Mesothelial cell of epicardium (in vitro differentiated cells): Measurements from ENCODE around the gene PTPDC1. TPM values are rescaled to one million over a fixed set of nuclear protein-coding genes. Genes with fewer than 3 reads are reported as not detected.

ENCODE experiments used
- DNase-seq, 2 experiments: peaks; one replicate each; pipeline ENCODE4 v3.0.0; 2021; ENCODE audit warnings: low spot score in 2 of 2; ENCODE audit not compliant: unreplicated experiment in 2 of 2
- H3K27ac Mint-ChIP-seq: 2 replicates; pipeline ENCODE4 v1.8.0; 2021; ENCODE audit warnings: mixed read lengths
- H3K27me3 Mint-ChIP-seq: 2 replicates; pipeline ENCODE4 v1.8.0; 2021; ENCODE audit warnings: low read depth, mixed read lengths
- H3K36me3 Mint-ChIP-seq: 2 replicates; pipeline ENCODE4 v1.8.0; 2021; ENCODE audit warnings: mixed read lengths
- H3K4me1 Mint-ChIP-seq: 2 replicates; pipeline ENCODE4 v1.8.0; 2021; ENCODE audit warnings: mixed read lengths
- H3K4me3 Mint-ChIP-seq: 2 replicates; pipeline ENCODE4 v1.8.0; 2021; ENCODE audit warnings: mild to moderate bottlenecking, moderate library complexity, mixed read lengths
- H3K9me3 Mint-ChIP-seq: 2 replicates; pipeline ENCODE4 v1.8.0; 2021; ENCODE audit warnings: mixed read lengths
- CTCF ChIP-seq: fragments of 200-600 bp; sonication (generic); IDR thresholded peaks from one replicate; pipeline ENCODE4 v1.5.0; 2021; ENCODE audit warnings: antibody characterized with exemption; ENCODE audit not compliant: unreplicated experiment
- total RNA-seq: library from RNA; stranded (reverse); gene quantifications from 3 replicates; pipeline ENCODE4 v1.2.1, GENCODE V29; 2021

PTPDC1 gene
- total RNA-seq, 1 donor from 2014 or later: 13.7 TPM

GRCh38 chr9:94127806-94128205 is 43.5 kb downstream of the PTPDC1 start:
- no peak for TF ChIP-seq CTCF
- Mint-ChIP-seq H3K27me3 (no peaks in the 10 kb centered on the region), H3K36me3 (peaks cover 21% of the 10 kb centered on the region), H3K27ac (no peak overlapping the region), H3K9me3 (peaks cover 60% of the 10 kb centered on the region), H3K4me1 (no peaks in the 10 kb centered on the region), H3K4me3 (no peak overlapping the region)
- DNase-seq: no peak

- Mint-ChIP-seq H3K9me3 (peaks cover 54% of the 10 kb centered on the region), H3K4me1 (no peaks in the 10 kb centered on the region), H3K27ac (no peak overlapping the region), H3K27me3 (peaks cover 1% of the 10 kb centered on the region), H3K36me3 (peaks cover 18% of the 10 kb centered on the region), H3K4me3 (no peak overlapping the region)
- DNase-seq: no peak
- no peak for TF ChIP-seq CTCF
These were observed 44.3 kb downstream of the PTPDC1 start for GRCh38 chr9:94128580-94128979.

DNA sequence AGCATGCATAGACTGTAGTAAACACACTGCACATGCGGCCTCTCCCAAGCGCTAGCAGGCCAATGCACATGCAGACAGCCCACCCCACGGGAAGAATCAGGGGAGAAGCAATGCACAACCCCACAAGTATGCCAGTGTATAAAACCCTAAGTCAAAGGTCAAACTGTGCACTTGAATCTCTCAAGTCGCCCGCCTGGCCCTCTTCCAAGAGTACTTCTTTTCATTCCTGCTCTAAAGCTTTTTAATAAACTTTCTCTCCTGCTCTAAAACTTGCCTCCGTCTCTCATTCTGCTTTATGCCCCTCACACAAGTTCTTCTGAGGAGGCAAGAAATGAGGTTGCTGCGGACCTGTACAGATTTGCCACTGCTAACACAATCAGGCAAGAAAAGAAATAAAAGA is 50.4 kb downstream of the PTPDC1 start:
- peaks cover 13% of the 10 kb centered on the region for H3K9me3 Mint-ChIP-seq
- no peaks in the 10 kb centered on the region for H3K36me3 Mint-ChIP-seq
- H3K27me3 Mint-ChIP-seq: peaks cover 1% of the 10 kb centered on the region
- no peak overlapping the region for H3K27ac Mint-ChIP-seq
- peaks cover 9% of the 10 kb centered on the region for H3K4me1 Mint-ChIP-seq
- no peak overlapping the region for H3K4me3 Mint-ChIP-seq
- DNase-seq: no peak
- TF ChIP-seq CTCF: no peak

DNA sequence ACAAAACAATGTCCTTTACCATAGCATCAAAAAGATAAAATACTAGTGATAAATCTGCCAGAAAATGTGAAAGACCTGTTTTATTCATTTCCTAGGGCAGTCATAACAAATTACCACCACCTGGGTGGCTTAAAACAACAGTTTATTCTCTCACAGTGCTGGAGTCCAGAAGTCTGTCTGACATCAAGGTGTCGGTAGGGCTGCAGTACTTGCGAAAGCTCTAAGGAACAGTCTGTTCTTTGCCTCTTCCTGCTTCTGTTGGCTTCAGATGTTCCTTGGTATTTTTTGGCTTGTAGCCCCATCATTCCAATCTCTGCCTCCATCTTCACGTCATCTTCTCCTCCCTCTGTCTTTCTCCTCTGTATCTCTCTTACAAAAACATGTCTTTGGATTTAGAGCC is 51.0 kb downstream of the PTPDC1 start:
- H3K4me1 Mint-ChIP-seq: peaks cover 14% of the 10 kb centered on the region
- DNase-seq: no peak
- no peak overlapping the region for H3K4me3 Mint-ChIP-seq
- no peak overlapping the region for H3K27ac Mint-ChIP-seq
- peaks cover 1% of the 10 kb centered on the region for H3K27me3 Mint-ChIP-seq
- peaks cover 10% of the 10 kb centered on the region for H3K9me3 Mint-ChIP-seq
- no peaks in the 10 kb centered on the region for H3K36me3 Mint-ChIP-seq
- no peak for TF ChIP-seq CTCF

GRCh38 chr9:94139672-94140417 is 55.6 kb downstream of the PTPDC1 start:
- H3K4me3 Mint-ChIP-seq: peak overlapping the region; percentile 17
- peak overlapping the region; percentile 91 for H3K27ac Mint-ChIP-seq
- H3K27me3 Mint-ChIP-seq: no peaks in the 10 kb centered on the region
- no peaks in the 10 kb centered on the region for H3K9me3 Mint-ChIP-seq
- no peaks in the 10 kb centered on the region for H3K36me3 Mint-ChIP-seq
- peaks cover 32% of the 10 kb centered on the region for H3K4me1 Mint-ChIP-seq
- DNase-seq: peak in 1 of 2 experiments; percentile 47
- no peak for TF ChIP-seq CTCF

- no peaks in the 10 kb centered on the region for H3K9me3 Mint-ChIP-seq
- no peak for DNase-seq
- peaks cover 31% of the 10 kb centered on the region for H3K4me1 Mint-ChIP-seq
- no peaks in the 10 kb centered on the region for H3K27me3 Mint-ChIP-seq
- no peak for TF ChIP-seq CTCF
- no peak overlapping the region for H3K4me3 Mint-ChIP-seq
- no peaks in the 10 kb centered on the region for H3K36me3 Mint-ChIP-seq
- peak overlapping the region; percentile 91 for H3K27ac Mint-ChIP-seq
These were observed 56.1 kb downstream of the PTPDC1 start for GRCh38 chr9:94140418-94140780.
